HCT116 (cell line): ENCODE data around the gene TMEM184B. TPM values are rescaled to one million over a fixed set of nuclear protein-coding genes. Genes with fewer than 3 reads are reported as not detected.

Experiments
- ATAC-seq: fragments of 200-7000 bp; cut with Tn5 transposase; 2 replicates; pipeline ENCODE4 v1.9.1; 2020; ENCODE audit warnings: mild to moderate bottlenecking, moderate library complexity
- BruUV-seq: library from RNA; stranded (reverse); fragments of 400-500 nt; replicated peaks from 2 replicates; lab custom pipeline; 2021; lab: Mats Ljungman, UMichigan
- CTCF ChIA-PET: fragments of 300-600 bp; sonication (Branson Sonifier 250); formaldehyde crosslinking; loops from one replicate; lab custom pipeline; 2021; ENCODE audit warnings: antibody characterized with exemption; lab: Charles Lee
- POLR2A ChIA-PET: fragments of 300-600, 350-600 bp; sonication (Branson Sonifier 250); formaldehyde crosslinking; loops from one replicate; lab custom pipeline; 2021; ENCODE audit warnings: antibody characterized with exemption; lab: Charles Lee
- RAD21 ChIA-PET, 2 experiments: fragments of 300-600 bp; sonication (Branson Sonifier 250); formaldehyde crosslinking; loops; one replicate each; lab custom pipeline; 2023; ENCODE audit warnings: low total read pairs in 2 of 2; ENCODE audit not compliant: uncharacterized antibody in 2 of 2, unreplicated experiment in 2 of 2, low non-redundant PET in 1 of 2; lab: Charles Lee
- DNase-seq: peaks from one replicate; pipeline ENCODE4 v3.0.0-alpha.2; 2010; ENCODE audit warnings: low read depth, low spot score
- H2AFZ ChIP-seq: fragments of 200-600 bp; shearing (Covaris generic), sonication (generic); 2 replicates; pipeline ENCODE4 v1.6.1; 2017; ENCODE audit warnings: low read depth, mixed run types, mixed read lengths, antibody characterized with exemption, low read length; ENCODE audit not compliant: poor library complexity, severe bottlenecking
- H3K27ac ChIP-seq: 2 replicates; pipeline ENCODE4 v1.5.1; 2012; ENCODE audit warnings: low read depth, low read length
- H3K27me3 ChIP-seq: fragments of 200-600 bp; sonication (generic); 2 replicates; pipeline ENCODE4 v1.6.1; 2016; ENCODE audit warnings: mixed run types, low read length, mixed read lengths; ENCODE audit not compliant: insufficient read depth
- H3K36me3 ChIP-seq, 2 experiments: fragments of 200-500 bp in 1 of 2; fragments of 200-600 bp in 1 of 2; sonication (Bioruptor generic) in 1 of 2; sonication (generic) in 1 of 2; 2 replicates each; pipeline versions ENCODE4 v1.5.1 to v1.6.1; 2014 to 2016; ENCODE audit warnings: low read length in 2 of 2, inconsistent platforms in 1 of 2, mixed read lengths in 1 of 2, mixed run types in 1 of 2; ENCODE audit not compliant: insufficient read depth in 2 of 2, control insufficient read depth in 1 of 2
- H3K4me1 ChIP-seq, 2 experiments: fragments of 200-600 bp in 1 of 2; sonication (generic) in 1 of 2; 2 replicates each; pipeline versions ENCODE4 v1.5.1 to v1.6.1; 2012 to 2017; ENCODE audit warnings: low read length in 2 of 2, inconsistent platforms in 1 of 2, mild to moderate bottlenecking in 1 of 2, mixed read lengths in 1 of 2, mixed run types in 1 of 2, moderate library complexity in 1 of 2; ENCODE audit not compliant: insufficient read depth in 2 of 2, control insufficient read depth in 1 of 2
- H3K4me2 ChIP-seq: fragments of 200-600 bp; sonication (generic); 2 replicates; pipeline ENCODE4 v1.6.1; 2017; ENCODE audit warnings: mixed run types, low read length, mixed read lengths
- H3K4me3 ChIP-seq, 2 experiments: fragments of 200-600 bp in 1 of 2; sonication (generic) in 1 of 2; replicated peaks in 1 of 2; 2 replicates each; pipeline ENCODE4 v1.5.1; 2011 to 2016; ENCODE audit warnings: low read length in 2 of 2, control low read depth in 1 of 2, low read depth in 1 of 2, mild to moderate bottlenecking in 1 of 2, mixed read lengths in 1 of 2, mixed run types in 1 of 2
- H3K79me2 ChIP-seq: fragments of 200-600 bp; sonication (generic); 2 replicates; pipeline ENCODE4 v1.6.1; 2017; ENCODE audit warnings: mild to moderate bottlenecking, mixed run types, low read length, moderate library complexity, mixed read lengths; ENCODE audit not compliant: insufficient read depth
- H3K9ac ChIP-seq: fragments of 200-600 bp; sonication (generic); 2 replicates; pipeline ENCODE4 v1.6.1; 2016; ENCODE audit warnings: low read length, mixed read lengths
- H3K9me2 ChIP-seq: fragments of 200-600 bp; sonication (generic), shearing (Covaris generic); 2 replicates; pipeline ENCODE4 v1.6.1; 2017; ENCODE audit warnings: mixed run types, mild to moderate bottlenecking, moderate library complexity; ENCODE audit not compliant: insufficient read depth
- H3K9me3 ChIP-seq, 2 experiments: fragments of 200-500 bp in 1 of 2; fragments of 200-600 bp in 1 of 2; sonication (Bioruptor generic) in 1 of 2; sonication (generic) in 1 of 2; 2 replicates each; pipeline ENCODE4 v1.6.1; 2014 to 2017; ENCODE audit warnings: low read length in 2 of 2, mixed read lengths in 2 of 2, inconsistent platforms in 1 of 2, low read depth in 1 of 2, mild to moderate bottlenecking in 1 of 2, mixed run types in 1 of 2, moderate library complexity in 1 of 2; ENCODE audit not compliant: control insufficient read depth in 1 of 2, insufficient read depth in 1 of 2
- H4K20me1 ChIP-seq: fragments of 200-600 bp; sonication (generic), shearing (Covaris generic); 2 replicates; pipeline ENCODE4 v1.6.1; 2017; ENCODE audit warnings: mixed run types, mild to moderate bottlenecking, moderate library complexity; ENCODE audit not compliant: insufficient read depth
- EGR1 ChIP-seq: IDR thresholded peaks from 2 replicates; pipeline ENCODE4 v1.6.1; 2012; ENCODE audit warnings: low read depth
- ELF1 ChIP-seq: IDR thresholded peaks from 2 replicates; pipeline ENCODE4 v1.6.1; 2012; ENCODE audit warnings: low read depth, borderline replicate concordance
- MAX ChIP-seq: IDR thresholded peaks from 2 replicates; pipeline ENCODE4 v1.6.1; 2012
- POLR2A ChIP-seq: IDR thresholded peaks from 2 replicates; pipeline ENCODE4 v1.7.0; 2011; ENCODE audit warnings: borderline replicate concordance; ENCODE audit not compliant: insufficient read depth, insufficient read length; ENCODE audit errors: extremely low read depth
- ZFX ChIP-seq: fragments of 450-650 bp; IDR thresholded peaks from 2 replicates; pipeline ENCODE4 v1.6.1; 2017
- intact Hi-C: fragments of 100-400 bp; cut with micrococcal nuclease; formaldehyde crosslinking; loops from 2 replicates; pipeline ENCODE4 v1.10.0; 2022
- total RNA-seq: library from RNA; stranded (reverse); gene quantifications from one replicate; pipeline ENCODE4 v1.2.1, GENCODE V29; 2021; ENCODE audit not compliant: unreplicated experiment
- TF ChIP-seq, protein P1 (sequence below): IDR thresholded peaks from 2 replicates; pipeline ENCODE4 v1.6.1; 2012; ENCODE audit warnings: low read depth

The TMEM184B gene
- total RNA-seq, 1 experiment from 2014 or later: 66.0 TPM

- no peak overlapping the region for H3K9ac ChIP-seq
Measured at GRCh38 chr22:38294193-38294592, 21.4 kb upstream of the TMEM184B start.

More at GRCh38 chr22:38294193-38294592, 21.4 kb upstream of the TMEM184B start:
- H3K4me1 ChIP-seq: peaks cover 0 to 8% of the 10 kb centered on the region in 2 experiments; a peak in 1 of 4 replicates
- no TSS peak for BruUV-seq
- no peak overlapping the region for H3K27ac ChIP-seq
- intact Hi-C loops: no loop called here
- no peaks in the 10 kb centered on the region for H3K9me2 ChIP-seq
- peaks cover 31% of the 10 kb centered on the region; the same call in 1 of the 2 replicates for H3K79me2 ChIP-seq
- no peak overlapping the region for H2AFZ ChIP-seq
- ChIA-PET POLR2A (no interaction called here), CTCF (no interaction called here), RAD21 (no interaction called here)
- H3K9me3 ChIP-seq: no peaks in the 10 kb centered on the region
- H3K27me3 ChIP-seq: no peaks in the 10 kb centered on the region
- no peaks in the 10 kb centered on the region for H4K20me1 ChIP-seq
- H3K36me3 ChIP-seq: peaks cover 45 to 63% of the 10 kb centered on the region in 2 experiments
- DNase-seq (no peak), ATAC-seq (no peak)
- no peak overlapping the region for H3K4me3 ChIP-seq
- H3K4me2 ChIP-seq: no peak overlapping the region
- TF ChIP-seq EGR1 (no peak), POLR2A (no peak), ZFX (no peak), ELF1 (no peak), MAX (no peak)
- TF ChIP-seq, protein P1, sequence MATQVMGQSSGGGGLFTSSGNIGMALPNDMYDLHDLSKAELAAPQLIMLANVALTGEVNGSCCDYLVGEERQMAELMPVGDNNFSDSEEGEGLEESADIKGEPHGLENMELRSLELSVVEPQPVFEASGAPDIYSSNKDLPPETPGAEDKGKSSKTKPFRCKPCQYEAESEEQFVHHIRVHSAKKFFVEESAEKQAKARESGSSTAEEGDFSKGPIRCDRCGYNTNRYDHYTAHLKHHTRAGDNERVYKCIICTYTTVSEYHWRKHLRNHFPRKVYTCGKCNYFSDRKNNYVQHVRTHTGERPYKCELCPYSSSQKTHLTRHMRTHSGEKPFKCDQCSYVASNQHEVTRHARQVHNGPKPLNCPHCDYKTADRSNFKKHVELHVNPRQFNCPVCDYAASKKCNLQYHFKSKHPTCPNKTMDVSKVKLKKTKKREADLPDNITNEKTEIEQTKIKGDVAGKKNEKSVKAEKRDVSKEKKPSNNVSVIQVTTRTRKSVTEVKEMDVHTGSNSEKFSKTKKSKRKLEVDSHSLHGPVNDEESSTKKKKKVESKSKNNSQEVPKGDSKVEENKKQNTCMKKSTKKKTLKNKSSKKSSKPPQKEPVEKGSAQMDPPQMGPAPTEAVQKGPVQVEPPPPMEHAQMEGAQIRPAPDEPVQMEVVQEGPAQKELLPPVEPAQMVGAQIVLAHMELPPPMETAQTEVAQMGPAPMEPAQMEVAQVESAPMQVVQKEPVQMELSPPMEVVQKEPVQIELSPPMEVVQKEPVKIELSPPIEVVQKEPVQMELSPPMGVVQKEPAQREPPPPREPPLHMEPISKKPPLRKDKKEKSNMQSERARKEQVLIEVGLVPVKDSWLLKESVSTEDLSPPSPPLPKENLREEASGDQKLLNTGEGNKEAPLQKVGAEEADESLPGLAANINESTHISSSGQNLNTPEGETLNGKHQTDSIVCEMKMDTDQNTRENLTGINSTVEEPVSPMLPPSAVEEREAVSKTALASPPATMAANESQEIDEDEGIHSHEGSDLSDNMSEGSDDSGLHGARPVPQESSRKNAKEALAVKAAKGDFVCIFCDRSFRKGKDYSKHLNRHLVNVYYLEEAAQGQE: no peak
- TF ChIP-seq, all 23 proteins: peak for 0
